Common myeloid progenitor, CD34-positive (primary cell): ENCODE results near the gene TUT7.
A peak's percentile ranks its signal among the peaks of the same experiment; 100 is the strongest.

Experiments
- CTCF ChIA-PET: fragments of 350-600 bp; sonication (Branson Sonifier 250); formaldehyde crosslinking; loops from one replicate; lab custom pipeline; 2021; ENCODE audit warnings: antibody characterized with exemption; lab: Charles Lee
- POLR2A ChIA-PET: fragments of 350-600 bp; sonication (Branson Sonifier 250); formaldehyde crosslinking; loops from one replicate; lab custom pipeline; 2021; ENCODE audit warnings: antibody characterized with exemption; lab: Charles Lee
- DNase-seq, 3 donors: peaks; one replicate each; pipeline versions ENCODE4 v3.0.0 to v3.0.0-alpha.2; 2013
- H3K27ac ChIP-seq, 2 experiments: 1 replicate in 1 of 2; 2 replicates in 1 of 2; pipeline ENCODE4 v1.7.0; 2013; ENCODE audit warnings: inconsistent platforms in 2 of 2, low read length in 2 of 2, mild to moderate bottlenecking in 2 of 2, low read depth in 1 of 2, moderate library complexity in 1 of 2; ENCODE audit not compliant: severe bottlenecking in 2 of 2, insufficient read depth in 1 of 2, poor library complexity in 1 of 2
- H3K27me3 ChIP-seq, 5 experiments: replicated peaks in 2 of 5; 1 replicate in 3 of 5; 2 replicates in 2 of 5; pipeline versions ENCODE4 v1.6.1 to v1.7.0; 2013; ENCODE audit warnings: low read length in 4 of 5, mild to moderate bottlenecking in 2 of 5, moderate library complexity in 2 of 5, inconsistent platforms in 1 of 5; ENCODE audit not compliant: insufficient read depth in 5 of 5, control insufficient read depth in 4 of 5
- H3K36me3 ChIP-seq, 4 experiments: 1 replicate in 2 of 4; 2 replicates in 2 of 4; pipeline versions ENCODE4 v1.6.1 to v1.7.0; 2013; ENCODE audit warnings: low read length in 3 of 4, control low read depth in 1 of 4, mild to moderate bottlenecking in 1 of 4; ENCODE audit not compliant: control insufficient read depth in 4 of 4, insufficient read depth in 4 of 4
- H3K4me1 ChIP-seq, 4 experiments: 1 replicate in 3 of 4; 2 replicates in 1 of 4; pipeline versions ENCODE4 v1.6.1 to v1.7.1; 2013; ENCODE audit warnings: low read length in 3 of 4, mild to moderate bottlenecking in 3 of 4, control low read depth in 1 of 4, inconsistent platforms in 1 of 4, moderate library complexity in 1 of 4; ENCODE audit not compliant: control insufficient read depth in 4 of 4, insufficient read depth in 4 of 4; ENCODE audit errors: control extremely low read depth in 1 of 4
- H3K4me3 ChIP-seq, 7 experiments: 1 replicate in 4 of 7; 2 replicates in 3 of 7; pipeline versions ENCODE4 v1.5.1 to v1.7.0; 2013; ENCODE audit warnings: mild to moderate bottlenecking in 7 of 7, low read length in 6 of 7, moderate library complexity in 6 of 7, inconsistent platforms in 2 of 7, low read depth in 2 of 7, control low read depth in 1 of 7; ENCODE audit not compliant: insufficient read depth in 4 of 7, control insufficient read depth in 1 of 7; ENCODE audit errors: extremely low read depth in 1 of 7
- H3K9me3 ChIP-seq, 5 experiments: 1 replicate in 4 of 5; 2 replicates in 1 of 5; pipeline versions ENCODE4 v1.6.1 to v1.7.1; 2013; ENCODE audit warnings: low read length in 4 of 5, mild to moderate bottlenecking in 2 of 5, inconsistent platforms in 1 of 5, low read depth in 1 of 5, moderate library complexity in 1 of 5; ENCODE audit not compliant: control insufficient read depth in 4 of 5, insufficient read depth in 2 of 5; ENCODE audit errors: control extremely low read depth in 1 of 5
- WGBS: methylation state at CpG from one replicate; pipeline ENCODE4 v1.1.5; 2013; ENCODE audit not compliant: insufficient coverage; 5-methylcytosine and 5-hydroxymethylcytosine counted together

The TUT7 gene

GRCh38 chr9:86340356-86341006 lies 13.7 kb downstream of the TUT7 start:
- H3K27me3 ChIP-seq = no peaks in the 10 kb centered on the region
- ChIA-PET CTCF (no interaction called here), POLR2A (no interaction called here)
- H3K9me3 ChIP-seq = no peaks in the 10 kb centered on the region
- DNase-seq = no peak
- no CpG with 5 or more reads among the region's 1 CpG for WGBS
- H3K4me3 ChIP-seq = no peak overlapping the region
- H3K27ac ChIP-seq = no peak overlapping the region
- peaks cover 6 to 56% (median 42%) of the 10 kb centered on the region in 4 experiments for H3K36me3 ChIP-seq
- peaks cover 16 to 22% (median 18%) of the 10 kb centered on the region in 4 experiments for H3K4me1 ChIP-seq

GRCh38 chr9:86337469-86338108 lies 16.6 kb downstream of the TUT7 start:
- peak in 2 of 3 donors; percentile 64 to 78 for DNase-seq
- H3K4me1 ChIP-seq = peaks cover 16 to 22% (median 18%) of the 10 kb centered on the region in 4 experiments
- CTCF ChIA-PET = no interaction called here
- peak overlapping the region in 5 of 7 experiments; percentile 20 to 67 (median 53) for H3K4me3 ChIP-seq
- POLR2A ChIA-PET = no interaction called here
- no peaks in the 10 kb centered on the region for H3K9me3 ChIP-seq
- no peaks in the 10 kb centered on the region for H3K27me3 ChIP-seq
- peaks cover 7 to 60% (median 43%) of the 10 kb centered on the region in 4 experiments for H3K36me3 ChIP-seq
- WGBS = no CpG with 5 or more reads among the region's 9 CpGs
- peak overlapping the region in 1 of 2 experiments; percentile 41 for H3K27ac ChIP-seq

- POLR2A ChIA-PET = no interaction called here
- CTCF ChIA-PET = no interaction called here
- Histone ChIP-seq H3K4me3 (no peak overlapping the region), H3K27ac (no peak overlapping the region), H3K36me3 (peaks cover 7 to 51% (median 39%) of the 10 kb centered on the region in 4 experiments), H3K4me1 (peaks cover 16 to 22% (median 18%) of the 10 kb centered on the region in 4 experiments), H3K27me3 (no peaks in the 10 kb centered on the region), H3K9me3 (peaks cover 0 to 2% (median 0%) of the 10 kb centered on the region in 5 experiments)
- WGBS = no CpG with 5 or more reads among the region's 1 CpG
- no peak for DNase-seq
These were observed 18.2 kb downstream of the TUT7 start for GRCh38 chr9:86336058-86336457.

- no peaks in the 10 kb centered on the region for H3K27me3 ChIP-seq
- peaks cover 14 to 19% (median 16%) of the 10 kb centered on the region in 4 experiments for H3K4me1 ChIP-seq
- DNase-seq = no peak
- ChIA-PET CTCF (interaction anchor here (1.3 kb wide), 1 partner anchor 16 kb away, joined by 3 read pairs; no protein-coding TSS in a partner anchor), POLR2A (no interaction called here)
- H3K4me3 ChIP-seq = no peak overlapping the region
- H3K27ac ChIP-seq = no peak overlapping the region
- 88% methylated on average over 1 of the region's 2 CpGs for WGBS
- peaks cover 0 to 2% (median 0%) of the 10 kb centered on the region in 5 experiments for H3K9me3 ChIP-seq
- H3K36me3 ChIP-seq = peaks cover 13 to 45% (median 33%) of the 10 kb centered on the region in 4 experiments
These were observed 20.6 kb downstream of the TUT7 start for GRCh38 chr9:86333651-86334050.

- H3K36me3 ChIP-seq = peaks cover 35 to 63% (median 43%) of the 10 kb centered on the region in 4 experiments
These were observed 24.0 kb downstream of the TUT7 start for GRCh38 chr9:86330186-86330585.

GRCh38 chr9:86329649-86330048 lies 24.6 kb downstream of the TUT7 start:
- ChIA-PET POLR2A (no interaction called here), CTCF (interaction anchor here (1.8 kb wide), 1 partner anchor 14 kb away, joined by 4 read pairs; no protein-coding TSS in a partner anchor)
- Histone ChIP-seq H3K9me3 (peaks cover 0 to 2% (median 0%) of the 10 kb centered on the region in 5 experiments), H3K27ac (no peak overlapping the region), H3K4me1 (no peaks in the 10 kb centered on the region), H3K4me3 (no peak overlapping the region), H3K36me3 (peaks cover 36 to 64% (median 46%) of the 10 kb centered on the region in 4 experiments), H3K27me3 (no peaks in the 10 kb centered on the region)
- DNase-seq = no peak
- WGBS = 100% methylated on average over 1 of the region's 1 CpG

More at GRCh38 chr9:86330186-86330585, 24.0 kb downstream of the TUT7 start:
- no peak for DNase-seq
- WGBS = 87% methylated on average over 3 of the region's 5 CpGs
- H3K4me1 ChIP-seq = no peaks in the 10 kb centered on the region
- no peaks in the 10 kb centered on the region for H3K27me3 ChIP-seq
- ChIA-PET POLR2A (no interaction called here), CTCF (interaction anchor here (1.8 kb wide), 1 partner anchor 15 kb away, joined by 4 read pairs; no protein-coding TSS in a partner anchor)
- H3K4me3 ChIP-seq = no peak overlapping the region
- no peak overlapping the region for H3K27ac ChIP-seq
- peaks cover 0 to 2% (median 0%) of the 10 kb centered on the region in 5 experiments for H3K9me3 ChIP-seq

- CTCF ChIA-PET = no interaction called here
- Histone ChIP-seq H3K36me3 (peaks cover 36 to 64% (median 48%) of the 10 kb centered on the region in 4 experiments), H3K27ac (no peak overlapping the region), H3K27me3 (no peaks in the 10 kb centered on the region), H3K4me3 (no peak overlapping the region), H3K4me1 (peaks cover 0 to 3% (median 0%) of the 10 kb centered on the region in 4 experiments), H3K9me3 (peaks cover 0 to 2% (median 0%) of the 10 kb centered on the region in 5 experiments)
- WGBS = 82% methylated on average over 3 of the region's 4 CpGs
- DNase-seq = no peak
- POLR2A ChIA-PET = no interaction called here
These were observed 26.1 kb downstream of the TUT7 start for GRCh38 chr9:86328156-86328555.
